Middle frontal gyrus (tissue), 1 donor: ENCODE results near the gene PEAK3.
"Not testable (repeated sequence)": the region's sequence is repeated elsewhere in the genome, so short reads cannot be mapped to it uniquely, and the experiment has no call there.

Experiments used
- DNase-seq: peaks from one replicate; pipeline ENCODE4 v3.0.0-alpha.2; 2015; ENCODE audit warnings: low spot score; ENCODE audit errors: extremely low spot score

PEAK3 gene

DNA sequence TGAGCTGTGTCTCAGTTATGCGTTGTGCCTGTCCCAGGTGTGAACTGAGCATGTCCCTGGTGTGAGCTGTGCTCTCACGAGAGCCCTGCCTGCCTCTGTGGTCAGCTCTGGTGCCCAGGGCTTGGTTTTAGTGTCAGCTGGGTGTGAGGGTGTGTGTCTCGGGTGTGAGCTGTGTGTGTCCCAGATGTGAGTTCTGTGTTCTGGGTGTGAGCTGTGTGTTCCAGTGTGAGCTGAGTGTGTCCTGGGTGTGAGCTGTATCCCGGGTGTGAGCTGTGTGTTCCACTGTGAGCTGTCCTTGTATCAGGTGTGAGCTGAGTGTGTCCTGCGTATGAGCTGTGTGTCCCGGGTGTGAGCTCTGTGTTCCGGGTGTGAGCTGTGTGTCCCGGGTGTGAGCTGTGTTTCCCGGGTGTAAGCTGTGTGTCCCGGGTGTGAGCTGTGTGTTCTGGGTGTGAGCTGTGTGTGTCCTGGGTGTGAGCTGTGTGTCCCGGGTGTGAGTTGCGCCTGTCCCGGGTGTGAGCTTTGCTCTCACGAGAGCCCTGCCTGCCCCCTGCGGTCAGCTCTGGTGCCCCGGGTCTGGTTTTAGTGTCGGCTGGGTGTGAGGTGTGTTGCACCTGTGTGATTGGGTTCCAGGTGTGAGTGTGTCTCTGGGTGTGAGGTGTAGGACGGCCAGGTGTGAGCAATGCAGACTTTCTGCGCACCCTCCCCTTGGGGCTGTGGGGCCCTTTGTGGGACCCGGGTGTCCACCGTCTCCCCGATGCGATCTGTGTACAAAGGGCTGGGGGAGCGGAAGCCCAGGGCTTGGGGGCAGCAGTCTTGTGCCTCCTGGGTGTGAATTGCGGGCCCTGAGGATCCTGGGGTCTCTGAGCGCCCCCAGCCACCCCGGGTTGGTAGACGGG, 7.1 kb upstream of the PEAK3 start:
- DNase-seq: no peak

DNA sequence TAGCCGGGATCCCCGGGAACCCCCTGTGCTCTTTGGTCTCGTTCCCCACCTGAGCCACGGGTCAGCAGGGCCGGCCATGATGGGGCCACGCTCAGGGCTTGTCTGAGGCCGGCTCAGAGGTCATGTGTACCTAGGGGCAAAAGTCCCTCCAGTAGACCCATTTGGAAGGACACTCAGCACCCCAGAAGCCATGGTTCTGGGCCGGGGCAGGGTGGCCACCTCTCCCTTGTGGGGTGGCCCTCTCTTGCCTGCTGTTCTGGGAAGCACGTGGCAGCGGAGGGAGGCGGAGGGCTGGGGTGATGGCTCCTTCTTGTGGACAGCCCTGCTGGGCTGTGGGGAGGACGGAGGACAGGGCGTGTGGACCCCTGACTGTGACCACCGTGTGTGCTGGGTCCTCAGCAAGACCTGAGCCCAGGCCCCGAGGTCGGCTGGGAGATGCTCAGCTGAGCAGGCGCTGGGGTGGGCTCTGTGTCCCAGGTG, 6.4 kb upstream of the PEAK3 start:
- DNase-seq: no peak

GRCh38 chr19:2287585-2288337, 5.8 kb upstream of the PEAK3 start:
- DNase-seq: no peak

DNA sequence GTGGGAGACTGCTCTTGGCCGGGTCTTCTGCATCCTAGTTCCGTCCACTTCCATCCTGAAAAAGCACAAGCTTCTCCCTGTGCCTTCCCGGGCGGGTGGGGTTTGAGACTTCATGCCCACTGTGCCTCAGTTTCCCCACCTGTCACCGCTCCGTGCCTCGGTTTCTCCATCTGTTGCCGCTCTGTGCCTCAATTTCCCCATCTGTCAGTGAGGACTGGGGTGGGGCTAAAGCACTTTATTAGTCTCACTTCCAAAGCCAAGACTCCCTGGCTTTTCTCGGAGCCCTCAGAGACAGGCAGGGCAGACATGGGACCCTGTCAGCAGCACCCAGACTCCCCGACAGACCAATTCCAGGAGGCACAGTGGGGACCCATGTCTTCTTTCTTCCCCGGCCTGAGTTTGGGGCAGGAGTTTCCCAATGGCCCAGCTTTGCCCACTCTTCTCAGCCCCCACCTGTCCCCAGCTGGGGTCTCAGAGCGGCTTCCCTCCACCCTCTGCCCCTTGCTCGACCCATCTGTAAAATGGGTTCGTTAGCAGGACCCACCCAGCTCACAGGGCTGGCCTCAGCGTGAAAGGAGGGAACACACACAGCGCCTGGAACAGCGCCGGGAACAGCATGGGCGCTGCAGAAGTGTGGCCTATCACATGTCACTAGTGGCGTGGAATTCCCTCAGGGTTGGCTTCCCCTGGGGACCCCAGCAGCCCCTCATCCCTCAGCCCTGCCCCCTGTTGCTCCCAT, 4.6 kb upstream of the PEAK3 start:
- DNase-seq: no peak

GRCh38 chr19:2283835-2284507, 2.0 kb upstream of the PEAK3 start:
- DNase-seq: no peak

GRCh38 chr19:2282862-2283237, 875 bp upstream of the PEAK3 start:
- DNase-seq: no peak

DNA sequence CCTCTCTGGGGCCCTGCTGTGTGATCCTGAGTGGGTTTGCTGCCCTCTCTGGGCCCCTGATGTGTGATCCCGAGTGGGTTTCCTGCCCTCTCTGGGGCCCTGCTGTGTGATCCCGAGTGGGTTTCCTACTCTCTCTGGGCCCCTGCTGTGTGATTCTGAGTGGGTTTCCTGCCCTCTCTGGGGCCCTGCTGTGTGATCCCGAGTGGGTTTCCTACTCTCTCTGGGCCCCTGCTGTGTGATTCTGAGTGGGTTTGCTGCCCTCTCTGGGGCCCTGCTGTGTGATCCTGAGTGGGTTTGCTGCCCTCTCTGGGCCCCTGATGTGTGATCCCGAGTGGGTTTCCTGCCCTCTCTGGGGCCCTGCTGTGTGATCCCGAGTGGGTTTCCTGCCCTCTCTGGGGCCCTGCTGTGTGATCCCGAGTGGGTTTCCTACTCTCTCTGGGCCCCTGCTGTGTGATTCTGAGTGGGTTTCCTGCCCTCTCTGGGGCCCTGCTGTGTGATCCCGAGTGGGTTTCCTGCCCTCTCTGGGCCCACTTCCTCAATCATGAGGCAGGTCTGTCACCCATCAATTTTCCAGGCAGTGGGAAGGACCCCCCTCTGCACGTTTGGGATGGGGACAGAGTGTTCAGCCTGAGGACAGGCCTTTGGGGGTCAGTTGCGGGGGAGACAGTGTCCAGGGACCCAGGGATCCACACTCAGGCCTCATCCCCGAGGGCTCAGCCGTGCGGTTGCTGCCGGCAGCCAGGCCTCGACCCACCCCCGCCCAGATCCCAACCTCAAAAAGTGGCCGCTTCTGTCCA, 512 bp downstream of the PEAK3 start:
- DNase-seq: not testable (repeated sequence)

GRCh38 chr19:2280633-2281264, 1.2 kb downstream of the PEAK3 start:
- no peak for DNase-seq

DNA sequence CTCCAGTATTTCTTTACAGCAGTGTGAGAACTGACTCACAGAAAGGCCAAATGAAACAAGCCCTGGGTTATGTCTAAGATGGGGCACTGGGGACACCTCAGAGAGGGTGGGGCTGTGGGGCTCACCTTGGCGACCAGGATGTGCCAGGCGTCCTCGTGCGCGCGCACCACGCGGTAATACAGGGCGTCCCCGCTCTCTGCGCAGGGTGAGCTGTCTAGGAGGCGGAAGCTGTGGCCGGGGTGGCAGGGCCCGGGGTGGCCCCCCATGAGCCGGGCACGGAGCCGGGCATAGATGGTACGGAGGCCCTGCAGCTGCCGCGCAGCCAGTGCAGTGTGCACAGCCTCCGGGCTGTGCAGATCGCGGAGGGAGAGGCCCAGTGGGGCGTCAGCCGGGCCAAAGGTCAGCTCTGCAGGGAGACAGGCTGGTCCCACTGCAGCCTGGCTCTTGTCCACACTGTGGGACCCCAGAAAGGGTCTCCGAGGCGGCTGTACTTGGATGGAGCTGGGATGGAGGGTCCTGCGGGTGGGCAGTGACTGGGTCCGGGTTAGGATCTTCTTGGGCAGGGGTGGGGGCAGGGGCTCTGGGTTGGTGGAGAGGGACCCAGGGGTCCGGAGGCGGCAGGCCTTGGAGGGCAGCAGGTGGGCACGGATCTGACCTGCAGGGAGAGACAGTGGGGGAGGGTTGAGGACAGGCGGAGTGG, 3.4 kb downstream of the PEAK3 start:
- DNase-seq: no peak

DNA sequence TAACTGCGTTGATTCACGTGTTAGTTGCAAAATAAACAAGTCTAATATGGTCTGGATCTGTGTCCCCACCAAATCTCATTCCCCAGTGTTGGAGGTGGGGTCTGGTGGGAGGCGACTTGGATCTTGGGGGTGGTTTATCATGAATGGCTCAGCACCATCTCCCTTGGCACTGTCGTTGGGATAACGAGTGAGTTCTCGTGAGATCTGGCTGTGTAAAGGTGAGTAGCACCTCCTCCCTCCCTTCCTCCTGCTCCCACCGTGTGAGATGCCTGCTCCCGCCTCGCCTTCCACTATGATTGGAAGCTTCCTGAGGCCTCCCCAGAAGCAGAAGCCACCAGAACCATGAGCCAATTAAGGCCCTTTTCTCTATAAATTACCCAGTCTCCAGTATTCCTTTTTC, 4.8 kb downstream of the PEAK3 start:
- DNase-seq: no peak

GRCh38 chr19:2276429-2276986, 5.5 kb downstream of the PEAK3 start:
- DNase-seq: no peak

GRCh38 chr19:2275588-2276428, 6.2 kb downstream of the PEAK3 start:
- DNase-seq: no peak

DNA sequence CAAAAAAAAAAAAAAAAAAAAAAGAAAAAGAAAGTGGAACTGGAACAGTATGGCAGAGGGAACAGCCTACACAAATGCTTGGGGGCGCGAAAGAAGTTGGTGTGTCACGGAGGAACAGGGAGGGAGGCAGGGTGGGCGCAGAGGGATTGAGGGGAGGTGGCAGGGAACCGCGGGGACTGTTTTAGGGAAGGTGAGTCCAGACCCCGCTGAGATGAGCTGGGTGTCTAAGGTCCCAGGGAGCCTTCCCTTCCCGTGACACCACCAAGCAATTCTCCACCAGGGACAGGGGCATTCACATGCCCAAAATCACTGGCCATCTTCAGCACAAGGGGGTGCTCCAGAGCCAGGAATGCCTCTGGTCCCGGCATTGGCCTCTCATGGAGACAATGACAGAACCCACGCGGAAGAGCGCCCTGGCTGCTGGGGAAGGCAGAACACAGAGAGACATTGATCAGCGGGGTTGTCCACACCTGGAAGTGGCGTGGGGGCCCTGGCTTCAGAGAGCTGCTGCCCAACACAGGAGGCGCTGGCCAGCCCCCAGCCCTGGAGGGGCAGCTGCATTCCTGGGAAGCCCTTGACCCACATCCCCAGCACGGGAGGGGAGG, 6.9 kb downstream of the PEAK3 start:
- DNase-seq: peak; percentile 78

DNA sequence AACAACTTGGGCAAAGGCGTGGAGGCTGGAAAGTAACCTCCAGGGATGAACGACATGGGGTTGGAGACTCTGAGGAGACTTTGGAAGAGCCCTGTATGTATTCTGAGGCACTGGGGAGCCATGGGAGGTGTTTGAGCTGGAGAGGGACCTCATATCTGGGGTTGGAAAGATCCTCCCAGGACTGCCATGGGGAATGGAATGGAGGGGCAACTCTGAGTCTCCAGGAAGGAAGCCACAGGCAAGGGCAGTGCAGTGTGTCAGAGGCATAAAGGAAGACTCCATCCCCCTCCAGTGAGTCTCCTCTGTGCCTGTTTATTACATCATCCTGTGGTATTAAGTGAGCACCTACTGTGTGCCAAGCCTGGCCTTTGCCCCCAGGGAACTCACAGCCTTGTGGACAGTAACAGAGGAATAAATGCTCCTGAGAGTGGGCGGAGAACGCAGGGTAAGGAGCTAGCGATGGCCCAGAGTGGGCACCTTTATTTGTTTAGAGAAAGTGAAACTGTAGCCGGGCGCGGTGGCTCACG, 7.7 kb downstream of the PEAK3 start:
- no peak for DNase-seq

- no peak for DNase-seq
Observed at GRCh38 chr19:2273356-2274184, 8.4 kb downstream of the PEAK3 start.
